ENCODE data around the gene ADAP2. TPM values are rescaled to one million over a fixed set of nuclear protein-coding genes. Genes with fewer than 3 reads are reported as not detected.
A peak's percentile ranks its signal among the peaks of the same experiment; 100 is the strongest.

Gene ADAP2
- 0.29 and 0.72 TPM in 2 replicates for total RNA-seq

GRCh38 chr17:30921544-30922196 is at the start of gene ADAP2:
Gene ADAP2 (plus strand): TSS chr17:30921945. CDS start chr17:30922015, 70 bp downstream.
- TF ChIP-seq CTCF (IDR thresholded peaks at IDR 0.05; ENCODE audit: extremely low read depth, low read depth, low read length) = no peak
- no peaks in the 10 kb centered on the region for H3K9me3 ChIP-seq (ENCODE audit: low read depth, low read length)
- peak within 1 kb of the TSS; percentile 51 for H2AFZ ChIP-seq (ENCODE audit: low read length)
- peak; percentile 73 for DNase-seq (ENCODE audit: insufficient read length, low spot score, missing footprints)
- H3K27ac ChIP-seq (ENCODE audit: low read depth, low read length) = no peak within 1 kb of the TSS
- no peaks in the 10 kb centered on the region for H4K20me1 ChIP-seq (ENCODE audit: insufficient read depth, low read length)
- peaks cover 48% of the 10 kb centered on the region for H3K27me3 ChIP-seq (ENCODE audit: insufficient read depth, low read length)
- H3K79me2 ChIP-seq (ENCODE audit: insufficient read depth, low read length) = no peaks in the 10 kb centered on the region
- peaks cover 3% of the 10 kb centered on the region for H3K4me1 ChIP-seq (ENCODE audit: insufficient read depth, low read length)
- H3K36me3 ChIP-seq (ENCODE audit: insufficient read depth, low read length) = no peaks in the 10 kb centered on the region
- H3K4me3 ChIP-seq (ENCODE audit: insufficient read depth, low read length) = peak within 1 kb of the TSS; percentile 62
- H3K4me2 ChIP-seq (ENCODE audit: insufficient read depth, low read length) = peak within 1 kb of the TSS; percentile 72

- no peak for TF ChIP-seq CTCF (IDR thresholded peaks at IDR 0.05; ENCODE audit: extremely low read depth, low read depth, low read length)
- DNase-seq (ENCODE audit: insufficient read length, low spot score, missing footprints) = no peak
- H3K4me2 ChIP-seq (ENCODE audit: insufficient read depth, low read length) = no peak overlapping the region
Measured at GRCh38 chr17:30886187-30886586, 35.6 kb upstream of the ADAP2 start.

GRCh38 chr17:30894236-30894635 is 27.5 kb upstream of the ADAP2 start:
- H4K20me1 ChIP-seq (ENCODE audit: insufficient read depth, low read length) = no peaks in the 10 kb centered on the region
- DNase-seq (ENCODE audit: insufficient read length, low spot score, missing footprints) = no peak
- H3K36me3 ChIP-seq (ENCODE audit: insufficient read depth, low read length) = peaks cover 23% of the 10 kb centered on the region
- no peak overlapping the region for H3K4me3 ChIP-seq (ENCODE audit: insufficient read depth, low read length)
- H3K4me2 ChIP-seq (ENCODE audit: insufficient read depth, low read length) = no peak overlapping the region
- peaks cover 2% of the 10 kb centered on the region for H3K79me2 ChIP-seq (ENCODE audit: insufficient read depth, low read length)
- H3K9me3 ChIP-seq (ENCODE audit: low read depth, low read length) = no peaks in the 10 kb centered on the region
- H3K4me1 ChIP-seq (ENCODE audit: insufficient read depth, low read length) = no peaks in the 10 kb centered on the region
- H3K27ac ChIP-seq (ENCODE audit: low read depth, low read length) = no peak overlapping the region
- no peaks in the 10 kb centered on the region for H3K27me3 ChIP-seq (ENCODE audit: insufficient read depth, low read length)
- TF ChIP-seq CTCF (IDR thresholded peaks at IDR 0.05; ENCODE audit: extremely low read depth, low read depth, low read length) = no peak
- no peak overlapping the region for H2AFZ ChIP-seq (ENCODE audit: low read length)

More at GRCh38 chr17:30886187-30886586, 35.6 kb upstream of the ADAP2 start:
- no peaks in the 10 kb centered on the region for H4K20me1 ChIP-seq (ENCODE audit: insufficient read depth, low read length)
- H3K9me3 ChIP-seq (ENCODE audit: low read depth, low read length) = no peaks in the 10 kb centered on the region
- no peaks in the 10 kb centered on the region for H3K4me1 ChIP-seq (ENCODE audit: insufficient read depth, low read length)
- H3K4me3 ChIP-seq (ENCODE audit: insufficient read depth, low read length) = no peak overlapping the region
- H2AFZ ChIP-seq (ENCODE audit: low read length) = no peak overlapping the region
- H3K79me2 ChIP-seq (ENCODE audit: insufficient read depth, low read length) = no peaks in the 10 kb centered on the region
- no peak overlapping the region for H3K27ac ChIP-seq (ENCODE audit: low read depth, low read length)
- peaks cover 3% of the 10 kb centered on the region for H3K36me3 ChIP-seq (ENCODE audit: insufficient read depth, low read length)
- no peaks in the 10 kb centered on the region for H3K27me3 ChIP-seq (ENCODE audit: insufficient read depth, low read length)

GRCh38 chr17:30897311-30897710 is 24.4 kb upstream of the ADAP2 start:
- H4K20me1 ChIP-seq (ENCODE audit: insufficient read depth, low read length) = no peaks in the 10 kb centered on the region
- H3K4me3 ChIP-seq (ENCODE audit: insufficient read depth, low read length) = no peak overlapping the region
- H3K36me3 ChIP-seq (ENCODE audit: insufficient read depth, low read length) = peaks cover 33% of the 10 kb centered on the region
- DNase-seq (ENCODE audit: insufficient read length, low spot score, missing footprints) = no peak
- no peak overlapping the region for H3K4me2 ChIP-seq (ENCODE audit: insufficient read depth, low read length)
- TF ChIP-seq CTCF (IDR thresholded peaks at IDR 0.05; ENCODE audit: extremely low read depth, low read depth, low read length) = no peak
- H3K27me3 ChIP-seq (ENCODE audit: insufficient read depth, low read length) = no peaks in the 10 kb centered on the region
- no peak overlapping the region for H3K27ac ChIP-seq (ENCODE audit: low read depth, low read length)
- H3K4me1 ChIP-seq (ENCODE audit: insufficient read depth, low read length) = no peaks in the 10 kb centered on the region
- no peaks in the 10 kb centered on the region for H3K9me3 ChIP-seq (ENCODE audit: low read depth, low read length)
- H2AFZ ChIP-seq (ENCODE audit: low read length) = no peak overlapping the region
- H3K79me2 ChIP-seq (ENCODE audit: insufficient read depth, low read length) = peaks cover 14% of the 10 kb centered on the region
